NCI-H345 treated with DMSO at 0.1 percent for 48 hours (cell line): Measurements from ENCODE around the gene UBXN10.

Experiments
- DNase-seq: peaks from one replicate; lab custom pipeline; 2025; ENCODE audit not compliant: unreplicated experiment; lab: John Stamatoyannopoulos, UW

The UBXN10 gene

DNA sequence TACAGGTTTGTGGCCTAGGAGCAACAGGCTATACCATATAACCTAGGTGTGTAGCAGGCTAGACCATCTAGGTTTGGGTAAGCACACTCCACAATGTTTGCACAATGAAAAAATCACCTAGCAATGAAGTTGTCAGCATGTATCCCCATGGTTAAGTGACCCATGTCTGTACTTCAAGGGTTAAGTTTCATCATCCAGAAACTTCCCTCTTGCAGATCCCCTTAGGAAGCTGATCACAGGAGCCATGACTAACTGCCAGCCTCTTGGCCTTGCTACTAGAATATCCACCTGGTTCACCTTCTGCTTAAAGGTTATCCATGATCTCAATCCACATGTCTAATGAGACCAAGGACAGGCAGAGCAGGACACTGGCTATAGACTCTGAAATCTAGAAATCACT is 3.5 kb upstream of the UBXN10 start:
- no peak for DNase-seq

DNA sequence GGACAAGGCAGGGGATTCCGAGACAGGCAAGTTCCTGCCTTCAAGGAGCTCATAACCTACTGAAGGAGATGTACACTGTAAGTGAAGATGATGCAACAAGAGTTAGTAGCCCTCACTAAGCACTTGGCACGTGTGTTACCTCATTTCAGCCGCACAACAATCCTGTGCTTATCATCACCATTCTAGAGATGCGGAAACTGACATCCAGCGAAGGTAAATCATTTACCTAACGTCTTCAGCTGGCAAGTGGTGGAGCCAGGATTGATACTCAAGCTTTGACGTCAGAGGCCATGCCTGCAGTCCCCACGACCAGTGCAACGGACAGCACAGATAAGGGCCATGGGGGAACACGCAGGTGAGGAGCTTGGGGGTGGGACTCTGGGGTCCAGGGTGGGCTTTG is 2.9 kb upstream of the UBXN10 start:
- DNase-seq, result no peak

DNA sequence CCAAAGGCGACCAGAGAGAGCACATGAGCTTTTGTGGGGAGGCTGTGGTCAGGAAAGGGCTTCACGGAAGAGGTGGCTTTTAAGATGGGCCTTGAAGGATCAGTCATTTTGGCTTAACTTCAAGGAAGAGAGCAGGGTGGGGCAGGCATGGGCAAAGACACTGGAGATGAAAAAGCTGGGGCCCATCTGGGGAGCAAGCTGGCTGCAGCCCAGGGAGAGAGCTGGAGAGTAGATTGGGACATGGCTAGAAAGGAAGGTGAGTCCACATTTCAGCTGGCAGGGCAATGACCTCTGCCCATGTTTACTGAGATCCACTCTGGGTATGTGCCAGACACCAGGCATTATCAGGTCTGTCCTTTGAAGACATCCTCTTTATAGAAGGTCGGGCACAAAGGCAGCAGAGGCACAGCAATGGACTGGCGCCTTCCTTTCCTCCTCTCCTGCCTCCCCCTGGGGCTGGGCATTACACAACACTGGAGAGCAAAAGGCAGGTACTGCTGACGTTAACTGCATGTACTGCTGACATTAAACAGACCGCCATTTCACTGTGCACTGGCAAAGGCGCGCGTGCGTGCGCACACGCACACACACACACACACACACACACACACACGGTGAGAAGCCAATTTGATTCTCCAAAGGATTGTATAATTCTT is 2.2 kb upstream of the UBXN10 start:
- DNase-seq, result no peak

DNA sequence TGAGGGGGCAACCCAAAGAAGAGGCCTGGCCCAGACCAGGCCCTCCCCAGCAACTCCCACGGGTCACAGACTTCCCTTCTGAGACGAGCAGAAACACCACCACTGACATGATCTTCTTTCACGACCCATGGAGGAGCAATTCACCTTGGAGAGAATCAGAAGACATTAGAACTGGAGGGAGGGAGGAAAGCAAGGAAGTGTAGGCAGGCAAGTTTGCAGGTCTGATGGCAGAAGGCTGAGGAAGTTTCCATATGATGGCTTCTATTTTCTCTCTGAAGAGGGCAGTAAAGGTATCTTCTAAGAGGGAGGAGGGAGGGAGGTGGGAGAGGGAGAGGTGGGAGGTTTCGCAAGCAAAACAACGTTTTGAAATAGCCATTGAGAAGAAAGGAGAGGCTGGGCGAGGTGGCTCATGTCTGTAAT is 1.4 kb upstream of the UBXN10 start:
- no peak for DNase-seq

DNA sequence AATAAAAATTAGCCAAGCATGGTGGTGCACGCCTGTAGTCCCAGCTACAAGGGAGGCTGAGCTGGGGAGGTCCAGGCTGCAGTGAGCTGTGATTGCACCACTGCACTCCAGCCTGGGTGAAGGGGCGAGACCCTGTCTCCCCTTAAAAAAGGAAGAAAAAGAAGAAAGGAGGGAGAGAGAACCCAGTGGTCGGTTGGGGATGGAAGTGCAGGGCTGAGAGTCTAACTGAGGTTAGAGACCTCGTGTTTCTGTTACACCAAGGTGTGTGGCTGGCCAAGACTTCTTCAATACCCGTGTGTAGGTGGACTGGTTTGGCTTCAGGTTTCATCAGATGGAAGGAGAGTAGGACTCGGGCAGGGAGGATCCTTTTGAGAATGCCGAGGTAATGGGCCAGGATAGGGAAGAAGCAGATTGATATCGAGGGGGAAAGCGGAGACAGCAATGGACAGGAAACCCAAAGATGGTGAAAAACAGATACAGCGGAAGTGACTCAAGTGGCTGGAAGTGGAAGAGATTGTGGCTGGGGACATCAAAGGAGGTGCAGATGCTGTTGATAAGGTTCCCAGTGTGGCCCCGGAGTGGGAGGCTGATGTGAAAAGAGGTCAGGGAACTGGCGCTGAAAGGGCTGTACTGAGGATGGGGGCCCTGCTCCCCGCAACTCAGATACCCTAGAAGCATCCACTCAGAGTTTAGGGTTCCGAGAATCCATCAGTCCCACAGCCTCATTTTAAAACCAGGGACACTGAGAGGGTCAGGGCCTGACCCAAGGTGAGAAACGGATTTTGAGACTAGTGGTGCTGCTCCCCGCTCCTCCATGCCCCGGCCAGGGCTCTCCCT is 681 bp upstream of the UBXN10 start:
- no peak for DNase-seq

DNA sequence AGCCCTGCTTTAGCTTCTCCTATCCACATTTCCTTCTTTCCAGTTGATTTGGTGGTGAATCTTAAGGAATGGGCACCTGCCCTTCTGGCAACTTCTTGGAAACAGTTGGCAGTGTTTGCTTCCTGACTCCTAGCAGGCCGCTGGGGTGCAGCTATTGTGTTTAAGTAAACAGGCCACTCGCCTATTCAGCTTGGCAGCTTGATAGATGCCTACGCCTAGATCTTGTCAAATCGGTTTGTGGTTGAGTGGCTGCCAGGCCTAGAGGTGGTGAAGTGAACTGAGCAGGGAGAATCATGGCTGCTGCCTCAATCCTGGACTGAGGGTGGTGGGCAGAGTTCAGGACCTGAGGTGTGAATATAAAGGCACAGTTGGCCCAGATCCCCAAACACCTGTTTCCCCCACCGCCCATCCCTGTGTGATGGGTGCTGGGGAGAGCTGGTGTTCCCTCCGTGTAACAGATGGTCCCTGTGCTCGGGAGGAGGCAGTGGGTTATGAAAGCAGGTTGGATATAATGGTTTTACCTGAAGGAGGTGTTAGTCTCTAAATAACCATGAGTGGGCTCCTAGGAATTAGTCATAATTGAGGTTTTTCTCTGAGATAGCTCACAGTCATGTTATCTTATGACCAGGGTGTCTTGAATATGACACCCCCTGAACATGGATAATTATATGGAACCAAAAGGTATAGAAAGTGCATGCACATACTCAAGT is 1.4 kb downstream of the UBXN10 start:
- no peak for DNase-seq

DNA sequence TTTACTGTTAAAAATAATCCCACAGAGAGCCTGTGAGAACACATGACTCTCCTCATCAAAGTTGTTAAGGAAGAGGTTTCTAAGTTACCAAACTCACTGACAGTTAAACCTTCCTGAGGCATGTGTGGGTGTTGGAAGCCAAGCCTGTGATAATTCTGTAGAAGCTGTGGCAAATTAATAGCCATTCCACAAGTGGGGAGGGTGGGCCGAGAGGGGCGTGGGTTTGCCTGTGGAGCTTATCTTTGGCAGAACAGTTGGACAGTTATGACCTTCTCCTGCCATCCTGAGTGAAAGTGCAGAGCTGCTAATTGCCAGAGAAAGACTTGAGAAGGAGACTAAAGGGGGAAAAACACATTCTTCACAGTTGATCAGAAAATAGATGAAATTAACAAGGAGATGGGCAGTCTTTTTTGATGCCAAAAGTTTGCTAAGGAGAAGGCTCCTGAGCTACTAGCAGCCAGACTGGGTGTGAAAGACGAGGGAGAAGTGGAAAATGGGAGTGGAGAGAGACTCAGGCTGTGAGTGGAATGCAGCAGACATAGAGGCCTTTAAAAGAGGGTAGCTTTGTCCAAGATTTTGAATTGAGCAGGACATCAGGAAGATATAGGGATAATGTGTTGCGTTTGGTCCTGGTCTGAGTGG is 2.0 kb downstream of the UBXN10 start:
- DNase-seq, result no peak

DNA sequence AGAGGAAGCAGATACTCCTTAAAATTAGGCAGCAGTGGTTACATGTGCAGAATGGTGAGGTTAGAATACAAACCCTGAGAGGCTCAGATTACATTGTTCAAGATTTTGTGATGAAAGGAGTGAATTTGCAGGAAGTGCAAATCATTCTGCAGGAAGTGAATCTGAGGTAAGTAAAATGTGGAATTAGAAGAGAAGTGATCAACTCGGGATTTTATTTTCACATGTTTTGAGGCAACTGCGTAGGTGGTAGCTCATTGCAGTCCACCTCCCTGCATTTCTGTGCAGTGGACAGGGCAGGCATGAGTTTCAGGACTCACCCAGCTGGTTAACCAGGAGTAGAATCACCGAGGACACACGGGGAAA is 2.5 kb downstream of the UBXN10 start:
- no peak for DNase-seq

DNA sequence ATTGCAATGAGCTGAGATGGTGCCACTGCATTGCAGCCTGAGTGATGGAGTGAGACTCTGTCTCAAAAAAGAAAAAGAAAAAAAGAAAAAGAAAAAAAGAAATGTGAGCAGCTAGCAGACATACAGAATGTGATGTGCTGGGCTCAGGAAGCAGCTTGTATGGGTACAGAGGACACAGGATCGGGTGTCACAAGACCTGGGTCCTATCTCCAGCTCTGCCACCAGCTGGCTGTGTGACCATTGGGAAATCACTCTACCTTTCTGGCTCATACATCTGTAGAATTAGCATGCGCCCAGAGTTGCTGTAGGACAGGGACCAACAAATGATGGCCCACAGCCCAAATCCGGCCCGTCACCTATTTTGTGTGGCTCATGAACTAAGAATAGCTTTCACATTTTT is 3.8 kb downstream of the UBXN10 start:
- DNase-seq, result no peak

DNA sequence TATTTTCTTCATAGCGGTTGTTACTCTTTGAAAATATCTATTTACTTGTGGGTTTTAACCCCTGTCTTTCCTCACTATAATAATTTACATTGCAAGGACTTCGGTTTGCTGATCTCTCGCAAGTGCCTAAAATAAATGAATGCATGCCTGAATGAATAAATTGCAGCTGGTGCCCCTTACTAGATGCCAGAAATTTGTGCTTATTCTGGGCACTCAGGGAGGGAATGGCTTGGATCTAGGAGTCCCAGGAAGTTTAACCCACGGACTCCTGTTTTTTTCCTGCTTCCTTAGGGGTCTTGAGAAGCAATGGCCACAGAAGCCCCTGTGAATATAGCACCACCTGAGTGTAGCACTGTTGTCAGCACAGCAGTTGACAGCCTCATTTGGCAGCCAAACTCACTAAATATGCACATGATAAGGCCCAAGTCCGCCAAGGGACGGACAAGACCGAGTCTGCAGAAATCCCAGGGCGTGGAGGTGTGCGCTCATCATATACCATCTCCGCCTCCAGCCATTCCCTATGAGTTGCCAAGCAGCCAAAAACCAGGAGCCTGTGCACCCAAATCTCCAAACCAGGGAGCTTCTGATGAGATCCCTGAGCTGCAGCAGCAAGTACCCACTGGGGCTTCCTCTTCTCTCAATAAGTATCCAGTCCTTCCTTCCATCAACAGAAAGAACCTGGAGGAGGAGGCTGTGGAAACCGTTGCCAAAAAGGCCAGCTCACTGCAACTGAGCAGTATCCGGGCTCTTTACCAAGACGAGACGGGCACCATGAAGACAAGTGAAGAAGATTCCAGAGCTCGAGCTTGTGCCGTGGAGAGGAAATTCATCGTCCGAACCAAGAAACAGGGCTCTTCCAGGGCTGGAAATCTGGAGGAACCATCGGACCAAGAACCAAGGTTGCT is 4.6 kb downstream of the UBXN10 start:
- DNase-seq, result no peak

DNA sequence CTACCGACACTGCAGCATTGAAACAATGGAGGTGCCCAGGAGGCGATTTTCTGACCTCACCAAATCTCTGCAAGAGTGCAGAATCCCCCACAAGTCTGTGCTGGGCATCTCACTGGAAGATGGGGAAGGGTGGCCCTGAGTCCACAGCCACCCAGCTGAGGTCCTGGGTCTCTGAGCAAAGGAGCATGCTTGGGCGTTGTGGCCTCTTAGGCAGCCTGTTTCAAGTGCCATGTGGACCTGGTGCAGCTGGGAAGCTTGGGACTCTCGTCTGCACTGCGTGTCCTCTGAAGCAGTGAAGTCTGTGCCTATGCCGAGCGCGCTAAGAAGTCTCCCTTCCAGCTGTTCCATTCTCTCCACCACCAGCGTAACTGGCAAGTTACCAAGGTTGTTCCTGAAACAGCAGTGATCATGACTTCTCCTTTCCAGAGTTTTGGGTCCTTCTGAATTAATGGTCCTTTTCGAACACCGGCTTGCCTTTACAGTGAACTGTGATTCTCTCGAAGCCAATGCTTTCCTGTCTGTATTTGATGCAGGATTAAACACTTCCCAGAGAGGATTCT is 5.5 kb downstream of the UBXN10 start:
- no peak for DNase-seq

DNA sequence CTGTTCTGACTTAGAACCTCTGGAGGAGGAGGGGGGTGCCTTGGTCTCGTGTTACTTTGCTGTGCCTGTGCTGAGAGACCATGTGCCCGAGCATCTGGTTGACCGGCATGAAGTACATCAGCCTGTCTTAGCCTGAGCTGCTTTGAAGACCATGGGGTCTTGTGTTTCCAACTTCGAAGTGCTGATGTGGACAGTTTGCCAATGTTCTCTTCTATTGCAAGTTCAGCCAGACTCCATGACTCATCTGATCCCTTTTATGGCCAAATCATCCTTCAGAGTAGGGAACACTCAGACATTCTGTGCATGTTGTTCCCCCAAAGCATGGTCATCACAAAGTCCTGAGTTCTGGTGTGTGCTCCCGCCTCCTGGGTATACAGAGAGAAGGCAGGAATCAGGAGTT is 6.5 kb downstream of the UBXN10 start:
- DNase-seq, result no peak

DNA sequence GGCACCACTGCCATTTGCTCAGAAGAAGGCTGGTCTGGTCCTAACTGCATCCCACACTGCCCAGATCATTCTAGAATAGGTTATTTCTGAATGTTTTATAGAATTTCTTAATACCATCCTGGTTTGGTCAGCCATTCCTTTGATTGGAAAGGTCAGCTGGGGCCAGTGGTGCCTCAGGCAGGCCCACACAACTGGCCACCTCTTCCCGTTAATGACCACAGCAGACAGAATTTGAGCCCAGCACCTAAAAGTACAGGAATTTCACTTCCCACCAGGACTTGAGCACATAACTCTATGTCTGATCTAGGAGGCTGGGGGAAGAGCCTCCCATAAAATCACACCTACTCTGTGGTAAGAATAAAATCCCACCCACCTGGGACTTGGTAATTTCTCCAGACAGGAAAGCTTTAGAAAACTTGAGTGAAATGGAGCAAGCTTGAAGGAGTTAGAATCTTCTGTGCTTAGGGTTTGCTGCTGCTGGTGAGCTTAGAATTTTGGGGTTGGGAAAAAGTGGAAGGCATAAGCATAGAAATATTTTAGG is 7.0 kb downstream of the UBXN10 start:
- DNase-seq, result no peak

DNA sequence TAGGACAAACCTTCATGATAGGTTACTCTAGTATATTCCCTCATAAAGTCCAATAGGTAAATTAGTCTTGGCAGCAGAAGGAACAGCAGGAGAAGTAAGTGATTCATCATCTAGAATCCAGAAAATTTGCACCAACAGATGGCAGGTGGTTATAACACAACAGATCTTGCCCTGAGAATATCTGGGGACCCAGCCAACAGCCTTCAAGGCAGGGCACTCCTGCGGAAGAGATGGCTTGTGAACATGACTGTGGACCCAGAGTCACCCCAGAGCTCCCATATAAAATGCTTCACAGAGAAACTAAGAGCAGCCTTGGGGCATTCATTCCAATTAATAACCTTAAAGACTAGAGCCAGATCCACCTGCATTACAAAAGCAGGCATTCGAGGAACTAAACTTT is 8.3 kb downstream of the UBXN10 start:
- DNase-seq, result no peak

DNA sequence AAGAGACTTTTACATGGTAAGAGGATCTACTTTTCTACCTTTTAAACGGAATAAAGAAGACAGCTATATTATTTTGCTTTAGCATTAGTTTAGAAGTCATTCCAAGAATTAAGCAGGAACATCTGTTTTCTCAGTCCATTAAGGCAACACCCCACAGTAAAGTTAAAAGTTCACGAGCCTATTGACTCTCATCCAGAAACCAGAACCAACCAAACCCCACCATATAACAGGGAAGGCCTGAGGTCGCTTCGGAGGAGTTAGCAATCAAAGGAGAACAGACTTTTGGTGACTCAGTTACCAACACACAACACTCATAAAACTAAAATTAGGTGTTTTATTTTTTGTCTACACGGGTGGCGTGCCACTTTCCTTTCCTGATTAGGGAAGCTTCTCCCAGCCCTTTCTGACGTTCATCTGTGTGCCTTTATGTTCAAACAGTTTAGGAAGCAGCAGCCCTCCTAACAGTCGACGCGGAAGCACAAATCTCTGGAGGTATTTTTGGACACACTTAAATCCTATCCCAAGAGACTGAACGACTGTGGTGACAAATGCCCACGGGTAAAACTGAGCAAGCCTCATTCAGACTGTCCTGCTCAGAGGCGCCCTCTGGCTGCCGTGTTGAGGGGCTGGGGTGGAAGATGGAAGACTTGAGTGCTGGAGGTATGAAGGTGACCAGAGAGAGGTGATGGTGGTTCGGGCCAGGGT is 9.0 kb downstream of the UBXN10 start:
- DNase-seq, result peak; percentile 14

DNA sequence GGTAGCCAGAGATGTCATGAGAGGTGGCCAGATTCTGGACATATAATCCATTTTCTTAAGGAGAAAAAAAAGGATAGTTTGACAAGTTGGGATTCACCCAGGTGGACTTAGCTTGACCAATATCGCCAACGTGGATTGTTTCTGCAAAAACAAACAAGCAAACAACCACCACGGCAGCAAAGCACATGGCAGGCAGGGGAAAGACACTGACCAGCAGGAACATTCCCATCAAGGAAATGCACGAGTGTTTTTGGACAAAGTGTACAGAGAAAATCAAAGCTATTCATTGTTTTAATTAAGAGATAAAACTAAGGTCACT is 9.5 kb downstream of the UBXN10 start:
- no peak for DNase-seq

DNA sequence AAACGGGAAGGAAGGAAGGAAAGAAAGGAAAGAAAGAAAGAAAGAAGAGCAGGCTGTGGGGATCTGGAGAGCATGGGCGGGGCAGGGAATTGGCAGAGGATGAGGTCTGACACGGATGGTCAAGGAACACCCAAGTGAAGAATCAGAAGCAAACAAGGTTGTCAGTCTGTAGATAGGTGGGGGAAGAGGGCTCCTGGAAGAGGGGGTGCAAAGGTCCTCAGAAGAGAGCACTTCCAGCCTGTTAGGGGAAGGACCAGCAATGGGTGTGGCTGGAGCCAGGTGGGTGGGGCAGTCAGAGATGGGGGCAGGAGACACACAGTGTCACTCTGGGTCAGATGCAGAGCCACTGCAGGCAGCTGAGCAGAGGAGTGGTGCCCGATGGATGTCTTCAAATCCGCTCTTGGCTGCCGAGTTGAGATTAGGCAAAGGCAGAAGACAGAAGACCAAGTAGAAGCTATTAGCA is 11.5 kb downstream of the UBXN10 start:
- DNase-seq, result no peak

DNA sequence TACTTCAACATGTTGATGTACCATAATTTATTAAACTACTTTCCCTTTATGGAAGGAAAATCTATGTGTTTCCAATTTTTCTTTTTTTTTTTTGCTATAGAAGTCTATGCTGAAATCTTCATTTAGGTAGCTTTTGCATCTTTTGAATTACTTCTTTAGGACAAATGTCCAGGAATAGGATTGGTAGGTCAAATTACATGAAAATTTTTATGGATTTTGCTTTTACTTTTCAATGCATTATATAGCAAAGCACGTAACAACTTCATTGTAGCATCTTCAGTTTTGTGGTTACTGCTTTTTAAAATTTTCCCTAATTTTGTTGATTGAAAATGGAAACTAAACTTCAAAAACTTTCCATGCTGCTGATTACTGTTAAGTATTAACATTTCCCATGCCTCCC is 12.4 kb downstream of the UBXN10 start:
- no peak for DNase-seq

DNA sequence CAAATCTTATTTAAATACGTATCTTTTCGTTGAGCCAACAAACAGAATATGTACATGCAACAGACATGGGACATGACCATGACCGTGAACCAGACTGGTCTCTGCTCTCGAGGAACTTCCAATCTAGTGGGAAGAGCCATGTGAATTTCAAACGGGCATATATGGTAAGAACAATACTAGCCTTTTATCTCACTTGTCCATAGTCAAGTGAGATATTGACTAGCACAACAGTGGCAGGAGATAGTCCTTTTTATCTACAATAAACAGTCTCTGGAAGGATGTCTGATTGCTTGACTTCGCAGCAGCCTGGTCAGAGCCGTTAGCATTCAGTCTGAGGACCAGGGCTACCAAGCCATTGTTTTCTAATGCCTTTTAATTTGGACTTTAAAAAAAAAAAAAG is 13.0 kb downstream of the UBXN10 start:
- no peak for DNase-seq

DNA sequence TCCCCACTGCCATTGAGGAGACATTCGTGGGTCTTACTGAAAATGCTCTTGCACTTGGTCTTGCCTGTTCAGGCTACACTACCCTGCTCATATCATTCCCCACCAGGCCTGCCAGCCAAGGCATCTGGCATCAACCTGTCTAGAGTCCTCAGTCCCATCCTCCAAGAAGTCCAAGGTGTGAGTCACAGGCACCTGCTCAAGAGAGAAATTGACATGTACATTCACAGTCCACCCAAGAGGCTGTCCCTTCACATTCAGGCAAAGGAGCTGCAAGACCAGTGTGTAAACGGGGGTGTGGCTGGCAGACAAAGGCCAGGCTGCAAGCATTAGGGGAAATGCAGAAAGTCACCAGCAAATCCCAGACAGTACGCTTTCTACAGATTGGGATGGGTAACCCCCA is 13.5 kb downstream of the UBXN10 start:
- no peak for DNase-seq
